Esophagus muscularis mucosa (tissue), 4 donors: ENCODE measurements around the gene NBPF20. TPM values are rescaled to one million over a fixed set of nuclear protein-coding genes. Genes with fewer than 3 reads are reported as not detected.
"Not testable (repeated sequence)": the region's sequence is repeated elsewhere in the genome, so short reads cannot be mapped to it uniquely, and the experiment has no call there.

Experiments used
- DNase-seq: peaks from one replicate; pipeline ENCODE4 v3.0.0-alpha.2; 2017; ENCODE audit errors: extremely low spot score
- H3K27ac ChIP-seq, 4 donors: fragments of 200-600 bp; sonication (generic); replicated peaks in 1 of 4; 1 replicate in 3 of 4; 2 replicates in 1 of 4; pipeline ENCODE4 v1.5.1; 2016 to 2019; ENCODE audit warnings: mild to moderate bottlenecking in 1 of 4
- H3K27me3 ChIP-seq, 4 donors: fragments of 200-600 bp; sonication (generic); one replicate each; pipeline versions ENCODE4 v1.5.1 to v1.6.0; 2016 to 2019
- H3K36me3 ChIP-seq, 4 donors: fragments of 200-600 bp; sonication (generic); one replicate each; pipeline ENCODE4 v1.5.1; 2016 to 2019
- H3K4me1 ChIP-seq, 4 donors: fragments of 200-600 bp; sonication (generic); one replicate each; pipeline ENCODE4 v1.5.1; 2016 to 2019
- H3K4me3 ChIP-seq, 4 donors: fragments of 200-600 bp; sonication (generic); 1 replicate in 2 of 4; 2 replicates in 2 of 4; pipeline ENCODE4 v1.5.1; 2016 to 2019; ENCODE audit warnings: mild to moderate bottlenecking in 4 of 4, moderate library complexity in 1 of 4
- H3K9me3 ChIP-seq, 4 donors: fragments of 200-600 bp; sonication (generic); 1 replicate in 3 of 4; 2 replicates in 1 of 4; pipeline ENCODE4 v1.5.1; 2016 to 2019
- CTCF ChIP-seq, 3 experiments: fragments of 200-600 bp in 2 of 3; fragments of 450-650 bp in 1 of 3; sonication (generic) in 2 of 3; IDR thresholded peaks; one replicate each; pipeline ENCODE4 v1.5.1; 2017 to 2019; ENCODE audit warnings: antibody characterized with exemption in 3 of 3, mild to moderate bottlenecking in 2 of 3, moderate library complexity in 1 of 3
- WGBS: methylation state at CpG from one replicate; pipeline ENCODE4 v1.1.5; 2018; 5-methylcytosine and 5-hydroxymethylcytosine counted together
- intact Hi-C: fragments of 100-400 bp; cut with DNase I; formaldehyde crosslinking; loops from one replicate; pipeline ENCODE4 v1.15.1; 2023
- small RNA-seq, 3 donors: library from RNA; depleted of rRNA; stranded (forward); fragments of <200 nt; gene quantifications; one replicate each; pipeline ENCODE3, GENCODE V24; 2016
- total RNA-seq, 4 donors: library from RNA; depleted of rRNA; stranded (reverse); fragments of >200 nt; gene quantifications; one replicate each; pipeline versions ENCODE4 v1.1.0 to v1.2.1, GENCODE V29; 2016

The NBPF20 gene
- total RNA-seq, 4 donors from 2014 or later: 3.0 to 7.1 (median 4.3) TPM

- H3K4me3 ChIP-seq, H3K27ac ChIP-seq, H3K9me3 ChIP-seq, DNase-seq, H3K36me3 ChIP-seq, H3K4me1 ChIP-seq, H3K27me3 ChIP-seq, intact Hi-C loops: not testable (repeated sequence)
- 96% methylated on average over 14 of the region's 14 CpGs for WGBS
Observed at GRCh38 chr1:145407266-145407665, 18.1 kb downstream of the NBPF20 start.

GRCh38 chr1:145404949-145405348 is 20.5 kb downstream of the NBPF20 start:
- H3K27ac ChIP-seq, H3K27me3 ChIP-seq, H3K9me3 ChIP-seq, H3K4me3 ChIP-seq, DNase-seq, H3K36me3 ChIP-seq, intact Hi-C loops, H3K4me1 ChIP-seq: not testable (repeated sequence)
- peak in 1 of 3 experiments; percentile 8 for TF ChIP-seq CTCF (IDR thresholded peaks at IDR 0.05)
- 53% methylated on average over 6 of the region's 7 CpGs for WGBS

GRCh38 chr1:145400701-145401100 is 24.7 kb downstream of the NBPF20 start:
- H3K4me1 ChIP-seq, intact Hi-C loops, DNase-seq, H3K36me3 ChIP-seq, H3K27ac ChIP-seq, H3K4me3 ChIP-seq, H3K27me3 ChIP-seq, H3K9me3 ChIP-seq: not testable (repeated sequence)
- WGBS: 95% methylated on average over 6 of the region's 6 CpGs

Small RNAs within 50 kb of the gene (small RNA-seq; reads per million reads assigned to genes)
- 0 reads per million in 3 donors for gene RF00003

Other genes with a start within 250 kb of the NBPF20 start
- gene PPIAL4D, start 183.4 kb downstream of the NBPF20 start, total RNA-seq: not detected
- 10 to 100 TPM; 14.3 to 21.6 (median 16.0) TPM for gene GPR89A, start 182.4 kb upstream of the NBPF20 start, total RNA-seq